HT-29 (cell line): Measurements from ENCODE around the gene RFC5. TPM values are rescaled to one million over a fixed set of nuclear protein-coding genes. Genes with fewer than 3 reads are reported as not detected.
"Not testable (repeated sequence)": the region's sequence is repeated elsewhere in the genome, so short reads cannot be mapped to it uniquely, and the experiment has no call there.

Source experiments
- DNase-seq: peaks from one replicate; pipeline ENCODE4 v3.0.0-alpha.2; 2015; ENCODE audit warnings: low spot score
- small RNA-seq: library from RNA; depleted of rRNA; stranded (forward); fragments of <200 nt; gene quantifications from one replicate; pipeline ENCODE3, GENCODE V24; 2014
- total RNA-seq: library from RNA; depleted of rRNA; stranded (reverse); fragments of >200 nt; shearing (Covaris generic); gene quantifications from 2 replicates; pipeline ENCODE4 v1.2.3, GENCODE V29; 2014; rRNA removed

Gene RFC5
- total RNA-seq, 1 experiment from 2014 or later, result 48.1 TPM

- DNase-seq, result no peak
These were observed 57.3 kb downstream of the RFC5 start for GRCh38 chr12:118073768-118074167.

GRCh38 chr12:118081521-118081920 is 65.0 kb downstream of the RFC5 start:
- not testable (repeated sequence) for DNase-seq

Small RNAs within 50 kb of the gene (small RNA-seq; reads per million reads assigned to genes)
- gene AC131159.1, result not detected

Other genes starting within 250 kb of the RFC5 start
- 0.08 and 0.16 TPM in 2 replicates for gene KSR2, start 47.7 kb upstream of the RFC5 start, total RNA-seq
- gene WSB2, start 44.5 kb downstream of the RFC5 start, total RNA-seq, result 115 and 117 TPM in 2 replicates
- 37.4 and 40.8 TPM in 2 replicates for gene VSIG10, start 87.3 kb downstream of the RFC5 start, total RNA-seq
- 256 and 291 TPM in 2 replicates for gene PEBP1, start 119.4 kb downstream of the RFC5 start, total RNA-seq